Activated CD8-positive, alpha-beta memory T cell treated with anti-CD3 and anti-CD28 coated beads, Interleukin-2, amount 10 ng/mL, durations not matched to agents 7 days and 5 days (primary cell): ENCODE results near the gene TBX18. TPM values are rescaled to one million over a fixed set of nuclear protein-coding genes. Genes with fewer than 3 reads are reported as not detected.

Source experiments
- ATAC-seq: fragments of 150-1000 bp; cut with Tn5 transposase; one replicate; pipeline ENCODE4 v1.10.0; 2021; ENCODE audit warnings: moderate library complexity
- CTCF ChIA-PET: fragments of 350-600 bp; sonication (Branson Sonifier 250); formaldehyde crosslinking; loops from one replicate; lab custom pipeline; 2021; ENCODE audit warnings: antibody characterized with exemption; lab: Charles Lee
- DNase-seq: peaks from one replicate; pipeline ENCODE4 v3.0.0-alpha.2; 2020
- H3K27ac Mint-ChIP-seq: one replicate; pipeline ENCODE4 v1.8.0; 2021; ENCODE audit warnings: mild to moderate bottlenecking, mixed read lengths
- H3K27me3 Mint-ChIP-seq: one replicate; pipeline ENCODE4 v1.8.0; 2021; ENCODE audit warnings: mixed read lengths
- H3K36me3 Mint-ChIP-seq: one replicate; pipeline ENCODE4 v1.8.0; 2021; ENCODE audit warnings: mild to moderate bottlenecking, mixed read lengths
- H3K4me1 Mint-ChIP-seq: one replicate; pipeline ENCODE4 v1.8.0; 2021; ENCODE audit warnings: mixed read lengths
- H3K4me3 Mint-ChIP-seq: one replicate; pipeline ENCODE4 v1.8.0; 2021; ENCODE audit warnings: mild to moderate bottlenecking, moderate library complexity, mixed read lengths
- H3K9me3 Mint-ChIP-seq: one replicate; pipeline ENCODE4 v1.8.0; 2022; ENCODE audit warnings: low read depth, mixed read lengths
- total RNA-seq, 2 experiments: library from RNA; stranded (reverse); gene quantifications; one replicate each; pipeline ENCODE4 v1.2.3, GENCODE V29; 2021

Gene TBX18
- total RNA-seq, 2 experiments from 2014 or later, result not detected

DNA sequence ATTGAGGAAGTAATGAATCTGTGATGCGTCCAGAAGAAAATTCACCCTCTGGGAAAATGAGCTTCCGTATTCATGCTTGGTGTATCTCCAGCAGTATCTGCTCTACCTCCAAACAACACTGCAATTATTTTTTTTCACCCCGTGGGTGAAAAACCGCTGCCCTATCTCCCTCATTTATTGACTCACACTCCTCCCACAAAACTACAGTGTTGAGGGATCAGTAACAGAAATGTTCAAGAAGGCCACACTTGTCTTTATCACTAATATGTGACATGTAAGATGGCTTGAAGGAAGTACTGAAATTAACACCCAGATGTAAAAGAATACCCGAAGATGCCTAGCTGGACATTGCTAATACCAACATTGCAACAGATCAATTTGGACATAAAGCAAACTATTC lies 4.9 kb upstream of the TBX18 start:
- Mint-ChIP-seq H3K4me3 (no peak overlapping the region), H3K4me1 (peaks cover 1% of the 10 kb centered on the region), H3K9me3 (peaks cover 2% of the 10 kb centered on the region), H3K27me3 (peaks cover 84% of the 10 kb centered on the region), H3K27ac (no peak overlapping the region), H3K36me3 (peaks cover 4% of the 10 kb centered on the region)
- ATAC-seq (no peak), DNase-seq (no peak)
- CTCF ChIA-PET, result no interaction called here

GRCh38 chr6:84768442-84769174 lies 4.2 kb upstream of the TBX18 start:
- Mint-ChIP-seq H3K27me3 (peaks cover 83% of the 10 kb centered on the region), H3K36me3 (peaks cover 6% of the 10 kb centered on the region), H3K4me3 (no peak overlapping the region), H3K4me1 (peaks cover 3% of the 10 kb centered on the region), H3K27ac (peak overlapping the region; percentile 63), H3K9me3 (peaks cover 2% of the 10 kb centered on the region)
- ATAC-seq (no peak), DNase-seq (no peak)
- CTCF ChIA-PET, result no interaction called here

DNA sequence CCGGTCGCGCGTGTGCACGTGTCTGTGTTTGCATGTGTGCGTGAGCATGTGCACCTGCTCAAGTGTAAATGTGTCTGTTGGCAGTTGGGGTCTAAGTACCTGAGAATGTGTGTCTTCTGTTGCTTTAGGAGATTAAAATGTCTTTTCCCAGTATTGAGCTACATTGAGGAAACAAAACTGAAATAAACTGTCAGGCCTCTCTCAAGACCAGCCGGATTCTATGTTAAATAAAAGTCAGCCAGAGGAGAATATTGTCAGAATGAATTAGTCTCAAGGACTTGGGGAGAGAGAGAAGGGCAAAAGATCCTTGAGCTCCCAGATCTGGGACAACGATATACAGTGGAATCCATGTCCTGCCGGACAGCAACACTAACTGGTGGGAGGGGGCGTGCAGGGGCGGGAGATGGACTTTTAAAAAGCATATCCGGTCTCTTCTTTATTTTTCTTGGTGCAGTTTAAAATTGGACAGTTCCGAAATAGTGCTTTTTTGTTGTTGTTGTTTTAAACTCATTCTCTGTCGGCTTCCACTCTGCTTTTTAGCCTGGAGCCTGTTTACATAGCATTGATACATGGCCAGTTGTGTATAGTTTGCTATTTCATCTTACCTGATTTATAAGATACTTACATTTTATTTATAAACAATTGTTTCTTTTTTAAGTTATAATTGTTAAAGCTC lies 3.3 kb upstream of the TBX18 start:
- Mint-ChIP-seq H3K4me1 (peaks cover 3% of the 10 kb centered on the region), H3K27me3 (peaks cover 82% of the 10 kb centered on the region), H3K9me3 (peaks cover 2% of the 10 kb centered on the region), H3K27ac (peak overlapping the region; percentile 61), H3K4me3 (no peak overlapping the region), H3K36me3 (peaks cover 3% of the 10 kb centered on the region)
- DNase-seq (no peak), ATAC-seq (no peak)
- CTCF ChIA-PET, result no interaction called here

DNA sequence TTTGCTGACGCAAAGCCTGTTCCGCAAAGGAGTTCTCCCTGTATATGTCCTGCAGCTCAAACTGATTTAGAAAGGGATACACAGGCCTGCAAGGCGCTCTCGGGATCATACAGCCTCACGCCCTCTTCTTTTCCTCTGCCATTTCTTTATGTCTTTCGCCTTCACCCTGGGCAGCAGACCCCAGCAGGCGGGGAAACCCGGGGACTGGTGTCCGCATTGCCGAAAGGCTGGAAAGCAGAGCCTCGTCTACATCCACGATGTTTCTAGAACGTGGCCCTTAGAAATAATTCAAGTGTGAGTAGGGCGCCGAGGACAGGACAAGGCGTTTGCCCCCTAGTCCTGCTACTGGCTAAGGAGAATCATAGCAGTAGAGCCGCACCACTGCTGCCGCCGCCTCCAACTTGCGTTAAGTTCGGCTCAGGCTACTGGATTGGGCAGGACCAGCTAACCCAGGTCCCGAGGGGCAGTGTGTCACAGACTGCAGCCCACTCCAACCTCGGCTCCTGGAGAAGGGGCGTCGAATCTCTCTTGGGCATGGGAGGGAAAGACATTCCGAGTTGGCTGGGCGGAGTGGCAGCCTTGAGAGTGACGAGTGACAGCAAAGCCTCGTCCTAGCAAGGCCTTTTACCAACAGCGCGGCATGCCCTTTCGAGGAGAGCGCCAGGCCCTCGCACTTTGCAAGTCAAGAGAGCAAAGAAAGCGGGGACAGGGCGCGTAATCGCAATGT lies 2.6 kb upstream of the TBX18 start:
- CTCF ChIA-PET, result no interaction called here
- peaks cover 83% of the 10 kb centered on the region for H3K27me3 Mint-ChIP-seq

DNA sequence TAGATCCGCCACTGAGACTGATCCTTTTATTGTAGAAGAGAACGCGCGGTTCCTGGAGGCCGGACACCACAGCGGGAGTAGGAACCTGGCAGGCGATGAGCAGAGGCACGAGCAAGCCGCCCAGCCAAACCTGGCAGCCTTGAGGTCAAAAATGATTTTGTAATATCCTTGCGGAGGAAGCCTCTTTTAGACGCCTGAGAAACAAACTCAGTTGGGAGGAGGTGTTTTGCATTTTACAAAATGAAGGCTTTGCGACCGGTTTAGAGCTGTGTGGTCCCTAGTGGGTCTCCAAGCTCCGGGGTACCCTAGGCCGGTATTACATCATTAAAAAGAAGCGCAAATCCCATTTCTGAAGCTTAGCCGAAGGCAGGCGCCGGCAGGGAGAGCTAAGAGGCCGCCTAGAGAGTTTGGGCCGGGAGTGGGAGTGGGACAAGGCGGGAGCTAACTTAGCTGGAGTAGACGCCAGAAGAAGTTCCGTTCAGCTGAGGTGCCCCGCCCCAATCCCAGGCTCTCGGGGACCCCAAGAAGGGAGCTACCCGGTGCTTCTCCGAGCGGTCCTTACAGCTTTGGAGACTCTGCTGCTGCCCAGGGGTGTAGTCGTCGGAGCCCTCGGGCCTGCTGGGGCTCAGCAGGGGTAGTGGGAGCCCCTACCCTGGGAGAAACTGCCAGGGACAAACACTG lies 1.9 kb upstream of the TBX18 start:
- Mint-ChIP-seq H3K36me3 (peaks cover 3% of the 10 kb centered on the region), H3K27me3 (peaks cover 81% of the 10 kb centered on the region), H3K27ac (peak overlapping the region; percentile 57), H3K9me3 (peaks cover 2% of the 10 kb centered on the region), H3K4me1 (peaks cover 5% of the 10 kb centered on the region), H3K4me3 (no peak overlapping the region)
- DNase-seq (no peak), ATAC-seq (no peak)
- CTCF ChIA-PET, result no interaction called here

More for the DNA sequence above, 2.6 kb upstream of the TBX18 start:
- no peak for DNase-seq
- Mint-ChIP-seq H3K4me3 (no peak overlapping the region), H3K36me3 (peaks cover 3% of the 10 kb centered on the region), H3K27ac (peak overlapping the region; percentile 61), H3K9me3 (peaks cover 2% of the 10 kb centered on the region), H3K4me1 (peaks cover 3% of the 10 kb centered on the region)
- no peak for ATAC-seq

GRCh38 chr6:84763886-84764331 lies 489 bp downstream of the TBX18 start:
- peaks cover 3% of the 10 kb centered on the region for H3K36me3 Mint-ChIP-seq
- ATAC-seq (no peak), DNase-seq (no peak)
- H3K4me1 Mint-ChIP-seq, result peaks cover 5% of the 10 kb centered on the region
- CTCF ChIA-PET, result no interaction called here
- peaks cover 2% of the 10 kb centered on the region for H3K9me3 Mint-ChIP-seq
- H3K4me3 Mint-ChIP-seq, result no peak overlapping the region
- H3K27ac Mint-ChIP-seq, result peak overlapping the region; percentile 66
- peaks cover 79% of the 10 kb centered on the region for H3K27me3 Mint-ChIP-seq

DNA sequence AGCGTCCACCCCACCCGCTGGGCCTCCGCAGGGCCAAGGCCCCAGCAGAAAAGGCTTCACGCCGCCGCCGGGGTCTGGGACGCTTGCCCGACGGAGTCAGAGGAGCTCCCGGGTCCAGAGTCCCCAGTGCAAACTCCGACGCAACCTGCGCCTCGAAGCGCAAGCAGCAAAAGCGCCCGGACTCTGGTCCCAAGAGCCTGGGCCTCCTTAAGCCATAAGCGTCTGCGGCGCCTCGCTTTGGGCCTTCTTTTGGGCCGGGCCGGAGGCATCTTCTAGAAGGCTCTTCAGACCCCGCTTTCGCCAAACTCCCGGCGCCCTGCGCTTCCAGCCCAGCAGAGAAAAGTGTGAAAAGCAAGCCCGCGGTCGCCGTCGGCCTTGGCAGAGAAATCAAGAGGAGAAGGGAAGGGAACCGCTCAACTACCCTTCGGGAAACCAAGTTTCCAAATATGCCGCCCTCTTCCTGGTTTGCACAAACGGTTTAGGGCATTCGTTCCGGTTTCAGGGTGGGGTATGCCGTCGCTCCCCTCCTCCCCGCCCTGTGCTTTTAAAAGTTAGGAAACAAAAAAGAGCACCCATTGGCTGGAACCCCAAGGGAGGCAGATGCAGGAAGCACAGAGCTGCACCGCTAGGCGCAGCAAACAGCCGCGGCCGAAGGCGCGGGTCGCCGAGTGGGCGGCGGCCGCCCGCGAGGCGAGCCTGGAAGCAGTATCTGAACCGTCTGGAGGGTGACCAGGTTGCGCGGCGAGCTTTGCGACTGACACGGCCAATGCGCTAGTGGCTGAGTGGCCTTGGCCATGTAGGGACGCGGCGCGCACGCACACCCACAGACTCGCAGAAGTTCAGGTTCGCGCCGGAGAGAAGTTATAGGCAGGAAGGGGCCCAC lies 1.2 kb downstream of the TBX18 start:
- Mint-ChIP-seq H3K4me1 (peaks cover 5% of the 10 kb centered on the region), H3K27ac (peak overlapping the region; percentile 59), H3K4me3 (no peak overlapping the region), H3K36me3 (peaks cover 3% of the 10 kb centered on the region), H3K9me3 (peaks cover 2% of the 10 kb centered on the region), H3K27me3 (peaks cover 72% of the 10 kb centered on the region)
- CTCF ChIA-PET, result no interaction called here
- ATAC-seq (no peak), DNase-seq (no peak)

DNA sequence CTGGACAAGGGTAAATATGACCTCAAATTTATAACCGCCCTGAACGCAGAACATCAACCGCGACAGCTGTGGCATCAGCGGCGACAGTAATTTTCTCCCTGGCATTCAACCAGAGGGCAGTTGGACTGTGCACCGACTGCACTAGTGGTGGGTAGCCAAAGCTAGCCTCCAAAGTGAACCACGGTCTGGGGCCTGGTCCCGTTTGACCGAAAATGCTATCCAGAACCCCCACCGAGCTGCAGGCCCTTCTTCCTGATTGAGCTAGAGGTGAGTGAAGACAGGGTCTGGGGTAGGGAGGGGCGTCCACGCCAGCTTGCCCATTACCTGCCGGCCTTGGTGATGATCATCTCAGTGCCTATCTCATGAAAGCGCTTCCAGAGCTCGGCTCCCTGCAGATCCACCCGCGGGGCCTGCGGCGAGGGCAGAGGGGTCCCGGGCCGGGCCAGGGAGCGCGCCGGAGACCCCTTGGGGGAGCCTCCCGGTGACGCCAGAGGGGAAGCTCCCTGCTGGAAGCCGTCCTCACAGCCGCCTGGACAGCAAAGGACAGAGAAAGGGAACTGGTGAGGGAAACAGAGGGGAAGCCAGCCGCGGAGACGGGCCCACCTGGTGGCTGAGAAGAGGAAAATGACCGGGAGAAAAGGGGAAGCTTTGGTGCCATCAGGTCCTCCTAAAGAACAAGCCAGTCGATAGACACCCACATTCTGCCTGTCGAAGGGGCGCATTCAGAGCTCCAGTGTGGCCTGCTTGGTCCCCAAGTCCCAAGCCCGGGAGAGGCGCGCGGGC lies 2.0 kb downstream of the TBX18 start:
- no peak overlapping the region for H3K4me3 Mint-ChIP-seq
- H3K36me3 Mint-ChIP-seq, result peaks cover 3% of the 10 kb centered on the region
- DNase-seq (no peak), ATAC-seq (no peak)
- CTCF ChIA-PET, result no interaction called here
- H3K4me1 Mint-ChIP-seq, result peaks cover 5% of the 10 kb centered on the region
- H3K9me3 Mint-ChIP-seq, result peaks cover 2% of the 10 kb centered on the region
- peaks cover 64% of the 10 kb centered on the region for H3K27me3 Mint-ChIP-seq
- H3K27ac Mint-ChIP-seq, result no peak overlapping the region

DNA sequence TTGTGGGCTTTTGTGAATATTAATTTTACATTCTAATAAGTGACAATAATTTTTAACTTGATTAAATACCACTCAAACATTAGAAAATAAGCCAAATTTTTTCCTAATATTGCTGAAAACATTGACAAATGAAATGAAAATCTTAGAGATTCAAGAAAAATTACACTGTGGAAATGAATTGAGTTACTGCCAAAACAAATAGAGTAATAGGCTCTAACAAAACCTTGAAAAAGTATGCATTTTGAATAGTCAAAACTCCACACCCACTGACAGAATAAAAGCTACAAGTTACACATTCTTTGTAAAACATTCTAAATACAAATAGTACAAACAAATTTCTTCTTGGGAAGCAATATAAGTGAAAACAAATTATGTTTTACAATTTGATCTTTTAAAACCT lies 5.9 kb downstream of the TBX18 start:
- H3K9me3 Mint-ChIP-seq, result no peaks in the 10 kb centered on the region
- H3K27me3 Mint-ChIP-seq, result peaks cover 31% of the 10 kb centered on the region
- ATAC-seq, result no peak

DNA sequence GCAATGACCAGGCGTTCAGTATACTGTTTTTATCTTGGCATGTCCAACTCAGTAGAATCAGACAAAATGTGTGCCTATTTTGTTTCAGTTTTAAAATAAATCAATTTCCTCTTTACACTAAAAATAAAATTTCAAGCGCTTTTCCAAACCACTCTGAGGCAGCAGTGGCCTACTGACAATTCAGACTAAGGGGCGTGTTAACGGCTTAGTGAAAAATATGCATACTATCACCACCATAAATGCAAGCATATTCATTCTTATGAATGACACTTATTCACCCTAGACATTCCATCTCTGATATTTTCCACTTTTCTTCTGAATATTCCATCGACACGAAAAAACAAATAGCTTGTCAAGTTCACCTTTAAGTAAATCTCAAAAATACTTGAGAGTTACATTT lies 7.5 kb downstream of the TBX18 start:
- no peak overlapping the region for H3K27ac Mint-ChIP-seq
- no peaks in the 10 kb centered on the region for H3K36me3 Mint-ChIP-seq
- no peak for ATAC-seq
- no peak overlapping the region for H3K4me3 Mint-ChIP-seq
- no peak for DNase-seq
- peaks cover 18% of the 10 kb centered on the region for H3K27me3 Mint-ChIP-seq
- no peaks in the 10 kb centered on the region for H3K9me3 Mint-ChIP-seq
- CTCF ChIA-PET, result no interaction called here
- H3K4me1 Mint-ChIP-seq, result peaks cover under 1% of the 10 kb centered on the region

More for the DNA sequence above, 5.9 kb downstream of the TBX18 start:
- DNase-seq, result no peak
- Mint-ChIP-seq H3K27ac (no peak overlapping the region), H3K4me3 (no peak overlapping the region), H3K36me3 (no peaks in the 10 kb centered on the region), H3K4me1 (peaks cover 2% of the 10 kb centered on the region)
- CTCF ChIA-PET, result interaction anchor here (1.0 kb wide), 1 partner anchor 336 kb away, joined by 3 read pairs; no protein-coding TSS in a partner anchor

DNA sequence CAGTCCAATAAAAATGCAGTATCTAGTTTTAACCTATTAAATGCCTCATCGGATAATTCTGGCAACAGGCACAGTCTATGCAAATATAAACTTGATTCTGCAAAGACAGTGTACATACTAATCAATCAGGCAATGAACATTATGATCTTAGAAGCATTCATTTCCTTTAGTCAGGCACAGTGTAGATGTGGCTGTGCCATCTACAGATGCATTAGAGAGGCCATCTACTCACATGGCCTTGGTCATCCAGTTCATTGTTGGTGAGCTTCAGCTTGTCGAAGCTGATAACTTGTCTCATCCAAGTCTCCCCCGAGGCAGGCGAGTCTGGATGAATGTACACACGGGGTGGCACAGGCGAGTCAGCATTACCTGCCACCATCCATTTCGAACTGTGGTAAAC lies 7.9 kb downstream of the TBX18 start:
- ATAC-seq (no peak), DNase-seq (no peak)
- Mint-ChIP-seq H3K4me3 (no peak overlapping the region), H3K27ac (no peak overlapping the region), H3K36me3 (no peaks in the 10 kb centered on the region), H3K9me3 (no peaks in the 10 kb centered on the region), H3K4me1 (no peaks in the 10 kb centered on the region), H3K27me3 (peaks cover 16% of the 10 kb centered on the region)
- CTCF ChIA-PET, result no interaction called here

GRCh38 chr6:84753173-84753572 lies 11.2 kb downstream of the TBX18 start:
- no peaks in the 10 kb centered on the region for H3K36me3 Mint-ChIP-seq
- ATAC-seq (no peak), DNase-seq (no peak)
- no peaks in the 10 kb centered on the region for H3K27me3 Mint-ChIP-seq
- H3K4me3 Mint-ChIP-seq, result no peak overlapping the region
- CTCF ChIA-PET, result no interaction called here
- no peaks in the 10 kb centered on the region for H3K4me1 Mint-ChIP-seq
- no peaks in the 10 kb centered on the region for H3K9me3 Mint-ChIP-seq
- H3K27ac Mint-ChIP-seq, result no peak overlapping the region
